Nephron (organoid): ENCODE results near the gene IL17RB.
A peak's percentile ranks its signal among the peaks of the same experiment; 100 is the strongest.

Source experiments
- H3K27ac Mint-ChIP-seq, 3 experiments: 2 replicates each; pipeline ENCODE4 v1.8.0; 2020; ENCODE audit warnings: mixed read lengths in 3 of 3, mild to moderate bottlenecking in 2 of 3, moderate library complexity in 1 of 3
- H3K27me3 Mint-ChIP-seq: 2 replicates; pipeline ENCODE4 v1.8.0; 2021; ENCODE audit warnings: low read depth, mild to moderate bottlenecking, moderate library complexity, mixed read lengths
- H3K36me3 Mint-ChIP-seq: 2 replicates; pipeline ENCODE4 v1.8.0; 2020; ENCODE audit warnings: low read depth, mixed read lengths
- H3K4me1 Mint-ChIP-seq: 2 replicates; pipeline ENCODE4 v1.8.0; 2020; ENCODE audit warnings: mixed read lengths
- H3K4me3 Mint-ChIP-seq, 3 experiments: 2 replicates each; pipeline ENCODE4 v1.8.0; 2020; ENCODE audit warnings: mild to moderate bottlenecking in 3 of 3, mixed read lengths in 3 of 3, moderate library complexity in 2 of 3
- H3K9me3 Mint-ChIP-seq: 2 replicates; pipeline ENCODE4 v1.8.0; 2020; ENCODE audit warnings: mixed read lengths
- CTCF ChIP-seq, 3 experiments: fragments of 200-600 bp; sonication (generic); IDR thresholded peaks; one replicate each; pipeline ENCODE4 v1.5.0; 2021; ENCODE audit warnings: antibody characterized with exemption in 3 of 3; ENCODE audit not compliant: unreplicated experiment in 3 of 3

Gene IL17RB

GRCh38 chr3:53820084-53820483, 26.3 kb upstream of the IL17RB start:
- peaks cover 14% of the 10 kb centered on the region for H3K4me1 Mint-ChIP-seq
- TF ChIP-seq CTCF (IDR thresholded peaks at IDR 0.05; ENCODE audit: unreplicated experiment in 3 of 3): no peak
- H3K27me3 Mint-ChIP-seq: no peaks in the 10 kb centered on the region
- H3K36me3 Mint-ChIP-seq: no peaks in the 10 kb centered on the region
- H3K4me3 Mint-ChIP-seq: no peak overlapping the region
- H3K27ac Mint-ChIP-seq: no peak overlapping the region
- no peaks in the 10 kb centered on the region for H3K9me3 Mint-ChIP-seq

GRCh38 chr3:53820756-53821580, 25.4 kb upstream of the IL17RB start:
- H3K4me1 Mint-ChIP-seq: peaks cover 14% of the 10 kb centered on the region
- H3K9me3 Mint-ChIP-seq: peaks cover 4% of the 10 kb centered on the region
- no peaks in the 10 kb centered on the region for H3K36me3 Mint-ChIP-seq
- no peak for TF ChIP-seq CTCF (IDR thresholded peaks at IDR 0.05; ENCODE audit: unreplicated experiment in 3 of 3)
- no peaks in the 10 kb centered on the region for H3K27me3 Mint-ChIP-seq
- no peak overlapping the region for H3K4me3 Mint-ChIP-seq
- peak overlapping the region in 1 of 3 experiments; percentile 27 for H3K27ac Mint-ChIP-seq

GRCh38 chr3:53821631-53822121, 24.7 kb upstream of the IL17RB start:
- Mint-ChIP-seq H3K4me3 (no peak overlapping the region), H3K9me3 (peaks cover 4% of the 10 kb centered on the region), H3K4me1 (peaks cover 14% of the 10 kb centered on the region), H3K27ac (peak overlapping the region in 2 of 3 experiments; percentile 6 to 21), H3K27me3 (no peaks in the 10 kb centered on the region), H3K36me3 (no peaks in the 10 kb centered on the region)
- TF ChIP-seq CTCF (IDR thresholded peaks at IDR 0.05; ENCODE audit: unreplicated experiment in 3 of 3): no peak

- Mint-ChIP-seq H3K27ac (no peak overlapping the region), H3K4me1 (peaks cover 14% of the 10 kb centered on the region), H3K27me3 (no peaks in the 10 kb centered on the region), H3K9me3 (peaks cover 4% of the 10 kb centered on the region), H3K4me3 (no peak overlapping the region), H3K36me3 (no peaks in the 10 kb centered on the region)
- no peak for TF ChIP-seq CTCF (IDR thresholded peaks at IDR 0.05; ENCODE audit: unreplicated experiment in 3 of 3)
Measured at GRCh38 chr3:53822331-53822741, 24.0 kb upstream of the IL17RB start.

- H3K36me3 Mint-ChIP-seq: no peaks in the 10 kb centered on the region
- TF ChIP-seq CTCF (IDR thresholded peaks at IDR 0.05; ENCODE audit: unreplicated experiment in 3 of 3): no peak
- H3K9me3 Mint-ChIP-seq: peaks cover 4% of the 10 kb centered on the region
- no peak overlapping the region for H3K4me3 Mint-ChIP-seq
- no peak overlapping the region for H3K27ac Mint-ChIP-seq
- H3K27me3 Mint-ChIP-seq: no peaks in the 10 kb centered on the region
- peaks cover 14% of the 10 kb centered on the region for H3K4me1 Mint-ChIP-seq
Measured at GRCh38 chr3:53823026-53823955, 23.1 kb upstream of the IL17RB start.
